ENCODE measurements around the gene ZEB2. TPM values are rescaled to one million over a fixed set of nuclear protein-coding genes. Genes with fewer than 3 reads are reported as not detected.

The ZEB2 gene
- total and polyA plus RNA-seq, 2 of the 8 experiments (the other 6 are each of a cell fraction or from before 2014, with no cell fraction given) = 0.38 TPM; not detected in 1

GRCh38 chr2:144354953-144355352, 165.0 kb downstream of the ZEB2 start:
- no peak overlapping the region for H3K23ac ChIP-seq (ENCODE audit: insufficient read length)
- no peak for FAIRE-seq

More at GRCh38 chr2:144354953-144355352, 165.0 kb downstream of the ZEB2 start:
- no peaks in the 10 kb centered on the region for H3K36me3 ChIP-seq (ENCODE audit: control insufficient read depth in 2 of 4, insufficient read depth in 4 of 4, low read length in 3 of 4)
- DNase-seq (ENCODE audit: low read depth in 1 of 2, low spot score in 2 of 2) = no peak
- ChIA-PET CTCF (ENCODE audit: partially characterized antibody) (interaction anchor here (1.3 to 1.5 kb wide), 2 partner anchors 9 to 15 kb away, joined by 3 read pairs; no protein-coding TSS in a partner anchor), POLR2A (ENCODE audit: partially characterized antibody) (no interaction called here)
- no peak overlapping the region for H2BK15ac ChIP-seq (ENCODE audit: low read length)
- no peak overlapping the region for H3K18ac ChIP-seq (ENCODE audit: extremely low read depth, low read length)
- no peak overlapping the region for H3K4me3 ChIP-seq (ENCODE audit: extremely low read depth in 1 of 4, insufficient read depth in 2 of 4, low read depth in 3 of 4, low read length in 4 of 4)
- H3K14ac ChIP-seq (ENCODE audit: insufficient read length) = no peak overlapping the region
- H4K8ac ChIP-seq (ENCODE audit: extremely low read depth, insufficient read depth, low read length) = no peak overlapping the region
- no peak overlapping the region for H2AK5ac ChIP-seq (ENCODE audit: low read depth, low read length)
- 87% methylated on average over 3 of the region's 3 CpGs; no CpG with 5 or more reads in 1 of the 2 experiments for WGBS, 2 experiments (ENCODE audit: extremely low coverage in 1 of 2, insufficient coverage in 1 of 2, insufficient read length in 1 of 2, insufficient replicate concordance in 2 of 2, low coverage in 1 of 2, low lambda C conversion rate in 2 of 2, missing lambda C conversion rate in 1 of 2)
- H3K79me2 ChIP-seq (ENCODE audit: control insufficient read depth in 1 of 2, insufficient read depth in 2 of 2, low read length in 2 of 2) = no peaks in the 10 kb centered on the region
- no peak overlapping the region for H3K4ac ChIP-seq (replicated peaks; ENCODE audit: insufficient read length, low read depth, low read length)
- H2BK5ac ChIP-seq (ENCODE audit: low read depth, low read length) = no peak overlapping the region
- H4K20me1 ChIP-seq (replicated peaks in 1 of 2; ENCODE audit: control insufficient read depth in 1 of 2, insufficient read depth in 2 of 2, low read length in 2 of 2) = no peaks in the 10 kb centered on the region
- no peak overlapping the region for H3K4me2 ChIP-seq (ENCODE audit: insufficient read depth in 1 of 2, low read depth in 2 of 2, low read length in 2 of 2)
- no peak overlapping the region for H3K56ac ChIP-seq (replicated peaks; ENCODE audit: insufficient read length, low read depth, low read length)
- no peak overlapping the region for H4K5ac ChIP-seq (ENCODE audit: insufficient read length, low read depth, low read length)
- TF ChIP-seq HDAC2 (IDR thresholded peaks at IDR 0.05; ENCODE audit: borderline replicate concordance in 1 of 2, low read depth in 2 of 2, low read length in 2 of 2) (no peak), RFX5 (IDR thresholded peaks at IDR 0.05; ENCODE audit: borderline replicate concordance, low read depth, low read length) (no peak), CBX8 (IDR thresholded peaks at IDR 0.05; ENCODE audit: borderline replicate concordance, low read depth, low read length) (no peak), BRCA1 (IDR thresholded peaks at IDR 0.05; ENCODE audit: low read depth, low read length) (no peak), POLR2AphosphoS5 (IDR thresholded peaks at IDR 0.05; ENCODE audit: low read depth, low read length) (no peak), EP300 (IDR thresholded peaks at IDR 0.05; ENCODE audit: borderline replicate concordance in 1 of 2, low read depth in 2 of 2, low read length in 2 of 2) (no peak), TEAD4 (IDR thresholded peaks at IDR 0.05; ENCODE audit: low read depth, low read length) (no peak), RXRA (IDR thresholded peaks at IDR 0.05; ENCODE audit: insufficient read depth, low read depth, low read length) (no peak)
- H3K9ac ChIP-seq (replicated peaks in 1 of 4; ENCODE audit: extremely low read depth in 1 of 4, low read depth in 3 of 4, low read length in 3 of 4) = no peak overlapping the region
- no peak overlapping the region for H2AFZ ChIP-seq (ENCODE audit: low read length)
- no peak overlapping the region for H4K91ac ChIP-seq (replicated peaks; ENCODE audit: insufficient read length, low read length)
- H3K4me1 ChIP-seq (replicated peaks in 1 of 4; ENCODE audit: control insufficient read depth in 3 of 4, insufficient read depth in 4 of 4, low read length in 3 of 4) = peaks cover 0 to 9% (median 6%) of the 10 kb centered on the region in 4 experiments; a peak in 3 of 7 replicates
- H2BK120ac ChIP-seq (replicated peaks; ENCODE audit: low read depth, low read length) = no peak overlapping the region
- no peaks in the 10 kb centered on the region for H3K9me3 ChIP-seq (ENCODE audit: insufficient read depth in 2 of 2, low read depth in 1 of 2, low read length in 1 of 2)
- no peak overlapping the region for H2BK12ac ChIP-seq (ENCODE audit: low read depth, low read length)
- no peak overlapping the region for H3K27ac ChIP-seq (ENCODE audit: low read depth, low read length)
- H2BK20ac ChIP-seq (ENCODE audit: low read length) = no peak overlapping the region
- no peaks in the 10 kb centered on the region for H3K27me3 ChIP-seq (replicated peaks in 1 of 4; ENCODE audit: control insufficient read depth in 3 of 4, extremely low read depth in 1 of 4, insufficient read depth in 3 of 4, low read length in 3 of 4)
- no peaks in the 10 kb centered on the region for H3K79me1 ChIP-seq (ENCODE audit: low read depth, low read length)
- H3K23me2 ChIP-seq (ENCODE audit: low read depth, low read length) = no peaks in the 10 kb centered on the region
